Measurements from ENCODE around the gene OR51S1.
"Not testable (repeated sequence)": the region's sequence is repeated elsewhere in the genome, so short reads cannot be mapped to it uniquely, and the experiment has no call there.

OR51S1 gene

GRCh38 chr11:4848908-4849532 lies at the start of gene OR51S1:
Gene OR51S1 (minus strand): TSS chr11:4849208. CDS start chr11:4849208, 0 bp downstream.
- no peak for DNase-seq (ENCODE audit: low read depth)

GRCh38 chr11:4891996-4892640 lies 43.1 kb upstream of the OR51S1 start:
- no peak for DNase-seq (ENCODE audit: low read depth)

- no peak for DNase-seq (ENCODE audit: low read depth)
These were observed 41.3 kb upstream of the OR51S1 start for GRCh38 chr11:4890279-4890678.

- DNase-seq (ENCODE audit: low read depth): no peak
These were observed 38.6 kb upstream of the OR51S1 start for GRCh38 chr11:4887591-4887990.

- no peak for DNase-seq (ENCODE audit: low read depth)
These were observed 37.2 kb upstream of the OR51S1 start for GRCh38 chr11:4886186-4886585.

- DNase-seq (ENCODE audit: low read depth): no peak
These were observed 35.4 kb upstream of the OR51S1 start for GRCh38 chr11:4884361-4884760.

- no peak for DNase-seq (ENCODE audit: low read depth)
These were observed 33.5 kb upstream of the OR51S1 start for GRCh38 chr11:4882543-4882942.

GRCh38 chr11:4881860-4882500 lies 33.0 kb upstream of the OR51S1 start, which contains the start of gene OR51T1:
Gene OR51T1 (plus strand): TSS chr11:4881900. CDS start chr11:4881900, 0 bp downstream.
- DNase-seq (ENCODE audit: low read depth): no peak

GRCh38 chr11:4881188-4881587 lies 32.2 kb upstream of the OR51S1 start:
- no peak for DNase-seq (ENCODE audit: low read depth)

GRCh38 chr11:4865855-4866254 lies 16.8 kb upstream of the OR51S1 start:
- DNase-seq (ENCODE audit: low read depth): no peak

- DNase-seq (ENCODE audit: low read depth): no peak
These were observed 14.9 kb upstream of the OR51S1 start for GRCh38 chr11:4863876-4864275.

- no peak for DNase-seq (ENCODE audit: low read depth)
These were observed 13.6 kb upstream of the OR51S1 start for GRCh38 chr11:4862447-4863236.

- DNase-seq (ENCODE audit: low read depth): not testable (repeated sequence)
These were observed 5.3 kb upstream of the OR51S1 start for GRCh38 chr11:4854286-4854685.

- no peak for DNase-seq (ENCODE audit: low read depth)
These were observed 2.0 kb upstream of the OR51S1 start for GRCh38 chr11:4851033-4851432.

GRCh38 chr11:4839851-4840549 lies 9.0 kb downstream of the OR51S1 start:
- DNase-seq (ENCODE audit: low read depth): no peak

- no peak for DNase-seq (ENCODE audit: low read depth)
These were observed 18.1 kb downstream of the OR51S1 start for GRCh38 chr11:4830909-4831308.

GRCh38 chr11:4830346-4830745 lies 18.7 kb downstream of the OR51S1 start:
- no peak for DNase-seq (ENCODE audit: low read depth)

GRCh38 chr11:4826425-4826824 lies 22.6 kb downstream of the OR51S1 start:
- no peak for DNase-seq (ENCODE audit: low read depth)

GRCh38 chr11:4825132-4825531 lies 23.9 kb downstream of the OR51S1 start:
- no peak for DNase-seq (ENCODE audit: low read depth)

GRCh38 chr11:4821021-4821420 lies 28.0 kb downstream of the OR51S1 start, which contains the start of gene OR51F2:
Gene OR51F2 (plus strand): TSS chr11:4821321. CDS start chr11:4821422, 101 bp downstream.
- DNase-seq (ENCODE audit: low read depth): no peak

- DNase-seq (ENCODE audit: low read depth): no peak
These were observed 39.8 kb downstream of the OR51S1 start for GRCh38 chr11:4809246-4809645.

GRCh38 chr11:4808476-4808875 lies 40.5 kb downstream of the OR51S1 start:
- no peak for DNase-seq (ENCODE audit: low read depth)
